HFFc6 (cell line): ENCODE measurements around the gene CLPX. TPM values are rescaled to one million over a fixed set of nuclear protein-coding genes. Genes with fewer than 3 reads are reported as not detected.
"Not testable (repeated sequence)": the region's sequence is repeated elsewhere in the genome, so short reads cannot be mapped to it uniquely, and the experiment has no call there.

Experiments
- DNase-seq: peaks from one replicate; pipeline ENCODE4 v3.0.0-alpha.2; 2018
- H3K27ac Mint-ChIP-seq: 2 replicates; pipeline ENCODE4 v1.8.0; 2020; ENCODE audit warnings: mild to moderate bottlenecking, mixed read lengths
- H3K27me3 Mint-ChIP-seq: 2 replicates; pipeline ENCODE4 v1.8.0; 2021; ENCODE audit warnings: mild to moderate bottlenecking, moderate library complexity, mixed read lengths; ENCODE audit not compliant: insufficient read depth
- H3K36me3 Mint-ChIP-seq: 2 replicates; pipeline ENCODE4 v1.8.0; 2021; ENCODE audit warnings: low read depth, mixed read lengths
- H3K4me1 Mint-ChIP-seq: 2 replicates; pipeline ENCODE4 v1.8.0; 2020; ENCODE audit warnings: low read depth, mixed read lengths
- H3K4me3 Mint-ChIP-seq: 2 replicates; pipeline ENCODE4 v1.8.0; 2020; ENCODE audit warnings: mild to moderate bottlenecking, moderate library complexity, mixed read lengths
- H3K9me3 Mint-ChIP-seq: 2 replicates; pipeline ENCODE4 v1.8.0; 2020; ENCODE audit warnings: mild to moderate bottlenecking, mixed read lengths
- total RNA-seq, 6 experiments: library from RNA; stranded (reverse); fragmentation: NEBNext Ultra II Directional; extraction: Animal tissue kit (Norgen Biotek cat#: 25700); gene quantifications; 2 replicates in 1 of 6; 3 replicates in 5 of 6; pipeline ENCODE4 v1.2.3, GENCODE V29; 2021
- TF ChIP-seq, protein P1 (sequence below): fragments of 200-600 bp; sonication (generic); IDR thresholded peaks from 2 replicates; pipeline ENCODE4 v1.5.0; 2021; ENCODE audit warnings: antibody characterized with exemption, mild to moderate bottlenecking

Gene CLPX
- total RNA-seq, 6 experiments from 2014 or later: 35.1 to 42.0 (median 39.4) TPM

DNA sequence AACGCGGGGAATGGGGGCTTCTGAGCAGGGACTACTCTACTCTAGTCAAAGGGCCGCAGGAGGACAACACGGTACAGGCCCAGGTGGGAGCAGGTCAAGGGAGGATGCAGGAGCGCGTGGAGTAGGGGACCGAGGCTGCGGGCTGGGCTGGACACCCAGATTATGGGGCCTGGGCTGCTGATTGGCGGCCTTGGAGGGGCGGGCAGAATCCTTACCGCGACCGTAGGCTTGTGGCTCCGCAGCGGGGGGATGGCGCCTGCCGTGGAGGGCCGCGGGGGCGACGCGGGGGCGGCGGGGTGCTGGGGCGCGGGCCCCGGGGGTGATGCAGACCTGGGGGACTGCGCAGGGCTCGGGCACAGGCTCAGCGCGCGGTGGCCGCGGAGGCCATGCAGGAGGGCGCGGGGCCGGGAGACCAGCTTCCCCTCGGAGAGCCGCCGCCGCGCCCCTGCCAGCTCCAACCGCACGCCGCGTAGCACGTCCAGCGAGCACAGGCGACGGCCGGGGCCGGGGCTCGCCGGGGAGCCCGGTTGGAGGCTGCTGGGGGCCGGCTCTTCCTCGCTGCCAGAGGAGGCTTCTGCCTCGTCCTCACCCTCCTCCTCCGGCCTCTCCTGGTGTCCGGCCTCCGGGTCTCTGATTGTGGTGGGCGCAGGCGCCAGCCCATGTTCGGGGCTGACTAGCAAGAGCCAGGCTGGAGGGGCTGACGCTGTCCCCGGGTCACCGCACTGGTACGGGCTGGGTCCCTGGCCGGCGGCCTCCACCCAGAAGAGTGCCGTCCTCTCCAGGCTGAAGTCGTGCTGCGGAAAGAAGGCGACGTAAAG is 83.0 kb downstream of the CLPX start:
- DNase-seq: no peak
- H3K4me3 Mint-ChIP-seq: no peak overlapping the region
- no peaks in the 10 kb centered on the region; the same call in 1 of the 2 replicates for H3K27me3 Mint-ChIP-seq
- no peak overlapping the region for H3K27ac Mint-ChIP-seq
- no peaks in the 10 kb centered on the region for H3K9me3 Mint-ChIP-seq
- H3K4me1 Mint-ChIP-seq: no peaks in the 10 kb centered on the region
- TF ChIP-seq, protein P1, sequence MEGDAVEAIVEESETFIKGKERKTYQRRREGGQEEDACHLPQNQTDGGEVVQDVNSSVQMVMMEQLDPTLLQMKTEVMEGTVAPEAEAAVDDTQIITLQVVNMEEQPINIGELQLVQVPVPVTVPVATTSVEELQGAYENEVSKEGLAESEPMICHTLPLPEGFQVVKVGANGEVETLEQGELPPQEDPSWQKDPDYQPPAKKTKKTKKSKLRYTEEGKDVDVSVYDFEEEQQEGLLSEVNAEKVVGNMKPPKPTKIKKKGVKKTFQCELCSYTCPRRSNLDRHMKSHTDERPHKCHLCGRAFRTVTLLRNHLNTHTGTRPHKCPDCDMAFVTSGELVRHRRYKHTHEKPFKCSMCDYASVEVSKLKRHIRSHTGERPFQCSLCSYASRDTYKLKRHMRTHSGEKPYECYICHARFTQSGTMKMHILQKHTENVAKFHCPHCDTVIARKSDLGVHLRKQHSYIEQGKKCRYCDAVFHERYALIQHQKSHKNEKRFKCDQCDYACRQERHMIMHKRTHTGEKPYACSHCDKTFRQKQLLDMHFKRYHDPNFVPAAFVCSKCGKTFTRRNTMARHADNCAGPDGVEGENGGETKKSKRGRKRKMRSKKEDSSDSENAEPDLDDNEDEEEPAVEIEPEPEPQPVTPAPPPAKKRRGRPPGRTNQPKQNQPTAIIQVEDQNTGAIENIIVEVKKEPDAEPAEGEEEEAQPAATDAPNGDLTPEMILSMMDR: peak; percentile 22
- peaks cover 19% of the 10 kb centered on the region for H3K36me3 Mint-ChIP-seq

DNA sequence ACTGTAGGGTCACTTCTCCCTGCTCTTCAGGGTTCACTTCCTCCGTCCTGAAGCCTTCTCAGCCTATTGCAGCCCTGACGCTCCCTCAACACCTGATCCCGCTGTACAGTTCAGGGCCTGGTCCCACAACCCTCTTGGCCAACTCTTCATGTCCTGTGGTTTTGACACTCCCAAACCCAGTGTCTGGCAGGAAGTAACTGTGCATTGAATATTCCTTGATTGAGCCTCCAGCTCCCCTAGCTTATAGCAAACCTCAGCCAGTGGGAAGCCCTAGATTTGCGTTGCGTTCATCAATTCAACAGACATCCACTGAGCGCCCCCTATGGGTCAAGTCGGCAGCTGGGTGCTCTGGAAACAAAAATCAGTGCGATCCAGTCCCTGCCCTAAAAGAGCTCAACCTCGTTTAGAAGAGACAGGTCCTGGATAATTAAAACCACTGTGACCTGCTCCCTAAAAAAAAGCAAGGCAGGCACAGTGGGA is 83.7 kb downstream of the CLPX start:
- Mint-ChIP-seq H3K9me3 (no peaks in the 10 kb centered on the region), H3K27ac (no peak overlapping the region), H3K36me3 (peaks cover 19% of the 10 kb centered on the region), H3K4me3 (no peak overlapping the region), H3K4me1 (no peaks in the 10 kb centered on the region), H3K27me3 (no peaks in the 10 kb centered on the region; the same call in 1 of the 2 replicates)
- TF ChIP-seq, protein P1: peak; percentile 87
- peak; percentile 36 for DNase-seq

DNA sequence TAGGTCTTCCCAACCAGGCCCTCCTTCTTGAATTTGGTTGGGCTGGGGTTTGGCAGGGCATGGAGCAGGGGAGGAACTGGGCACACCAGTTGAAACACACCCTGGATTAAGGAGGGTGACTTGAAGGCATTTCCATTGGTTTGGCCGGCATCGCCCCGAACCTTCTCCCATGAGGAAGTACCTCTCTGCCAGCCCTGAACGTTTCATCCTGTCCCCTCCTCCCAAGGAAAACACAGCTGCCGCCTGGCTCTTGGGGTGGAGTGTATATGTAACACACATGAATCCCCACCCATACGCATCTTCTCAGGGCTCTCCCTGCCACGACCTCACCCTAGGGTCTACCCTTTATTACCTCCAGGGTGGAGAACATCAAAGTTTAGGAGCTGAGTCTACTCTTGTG is 84.7 kb downstream of the CLPX start:
- no peak overlapping the region for H3K27ac Mint-ChIP-seq

DNA sequence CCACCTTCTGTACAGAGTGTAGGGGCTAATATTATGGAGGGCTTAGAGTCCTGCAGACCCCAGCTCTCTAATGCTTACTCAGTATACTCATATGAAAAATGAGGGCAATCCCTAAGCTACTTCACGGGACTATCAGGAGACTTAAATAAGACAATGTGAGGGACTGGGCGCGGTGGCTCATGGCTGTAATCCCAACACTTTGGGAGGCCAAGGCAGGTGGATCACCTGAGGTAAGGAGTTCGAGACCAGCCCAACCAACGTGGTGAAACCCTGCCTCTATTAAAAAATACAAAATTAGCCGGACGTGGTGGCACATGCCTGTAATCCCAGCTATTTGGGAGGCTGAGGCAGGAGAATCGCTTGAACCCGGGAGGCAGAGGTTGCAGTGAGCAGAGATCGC is 85.3 kb downstream of the CLPX start:
- peaks cover 19% of the 10 kb centered on the region for H3K36me3 Mint-ChIP-seq
- H3K9me3 Mint-ChIP-seq, H3K27ac Mint-ChIP-seq, H3K27me3 Mint-ChIP-seq, H3K4me3 Mint-ChIP-seq, DNase-seq, H3K4me1 Mint-ChIP-seq: not testable (repeated sequence)

More for the DNA sequence above, 84.7 kb downstream of the CLPX start:
- no peaks in the 10 kb centered on the region for H3K4me1 Mint-ChIP-seq
- H3K9me3 Mint-ChIP-seq: no peaks in the 10 kb centered on the region
- H3K36me3 Mint-ChIP-seq: peaks cover 19% of the 10 kb centered on the region
- no peaks in the 10 kb centered on the region; the same call in 1 of the 2 replicates for H3K27me3 Mint-ChIP-seq
- no peak for DNase-seq
- TF ChIP-seq, protein P1: no peak
- no peak overlapping the region for H3K4me3 Mint-ChIP-seq

DNA sequence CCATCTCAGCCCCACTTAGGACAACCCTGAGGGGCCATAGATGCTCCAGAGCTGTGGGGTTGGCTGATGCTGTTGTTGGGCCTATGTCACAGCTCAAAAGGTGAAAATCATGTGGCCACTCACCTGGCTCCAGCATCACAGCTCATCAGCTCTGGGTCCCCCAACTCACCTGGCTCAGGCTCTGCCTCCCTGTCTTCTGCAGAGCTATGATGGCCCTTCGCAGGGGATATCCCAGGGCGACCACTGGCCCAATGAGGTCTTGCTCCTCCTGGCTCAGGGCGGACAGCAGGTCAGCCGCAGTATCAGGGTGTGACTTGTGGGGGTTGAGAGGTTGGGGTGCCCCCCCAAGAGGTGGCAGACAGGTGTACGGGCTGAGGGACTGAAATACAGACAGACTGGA is 85.8 kb downstream of the CLPX start:
- TF ChIP-seq, protein P1: no peak
- no peak for DNase-seq
- no peak overlapping the region for H3K4me3 Mint-ChIP-seq
- no peaks in the 10 kb centered on the region; the same call in 1 of the 2 replicates for H3K27me3 Mint-ChIP-seq
- H3K9me3 Mint-ChIP-seq: no peaks in the 10 kb centered on the region
- H3K27ac Mint-ChIP-seq: no peak overlapping the region
- H3K4me1 Mint-ChIP-seq: no peaks in the 10 kb centered on the region
- H3K36me3 Mint-ChIP-seq: peaks cover 19% of the 10 kb centered on the region

Other genes with a start within 250 kb of the CLPX start
- 10 to 100 TPM; 66.4 to 91.3 (median 78.3) TPM for gene SPG21, start 195.4 kb downstream of the CLPX start, total RNA-seq
- 10 to 100 TPM; 15.5 to 18.3 (median 16.9) TPM for gene MTFMT, start 155.7 kb downstream of the CLPX start, total RNA-seq
- not detected for gene SLC51B, start 140.0 kb downstream of the CLPX start, total RNA-seq
- gene RASL12, start 117.4 kb downstream of the CLPX start, total RNA-seq: not detected
- not detected for gene KBTBD13, start 108.6 kb downstream of the CLPX start, total RNA-seq
- gene UBAP1L, start 70.1 kb downstream of the CLPX start, total RNA-seq: 1 to 10 TPM in 1 of 6 experiments, under 1 TPM in 5; 0.43 to 1.4 (median 0.64) TPM
- gene PDCD7, start 51.5 kb downstream of the CLPX start, total RNA-seq: 10 to 100 TPM; 18.5 to 32.1 (median 22.8) TPM
- gene CILP, start 26.1 kb upstream of the CLPX start, total RNA-seq: under 1 TPM in 1 of 6 experiments, not detected in 5; 0.05 TPM
- gene PARP16, start 101.5 kb upstream of the CLPX start, total RNA-seq: 1 to 10 TPM; 4.1 to 5.1 (median 4.4) TPM
- not detected for gene RNU5A-1, start 110.7 kb upstream of the CLPX start, total RNA-seq
- gene RNU5B-1, start 119.3 kb upstream of the CLPX start, total RNA-seq: 10 to 100 TPM in 2 of 6 experiments, 1 to 10 TPM in 1, not detected in 3; 8.6 to 18.0 (median 10.5) TPM
- gene IGDCC3, start 192.7 kb upstream of the CLPX start, total RNA-seq: not detected
- under 1 TPM; 0.07 to 0.72 (median 0.55) TPM for gene IGDCC4, start 237.6 kb upstream of the CLPX start, total RNA-seq